ENCODE measurements around the gene GHITM.
"Not testable (repeated sequence)": the region's sequence is repeated elsewhere in the genome, so short reads cannot be mapped to it uniquely, and the experiment has no call there.

The GHITM gene

GRCh38 chr10:84163996-84164395, 24.7 kb downstream of the GHITM start:
- DNase-seq (ENCODE audit: low spot score): no peak
- no peaks in the 10 kb centered on the region for H3K36me3 ChIP-seq (ENCODE audit: low read depth)
- H3K27me3 ChIP-seq (ENCODE audit: insufficient read depth, poor library complexity, severe bottlenecking): no peaks in the 10 kb centered on the region
- TF ChIP-seq, protein P1, sequence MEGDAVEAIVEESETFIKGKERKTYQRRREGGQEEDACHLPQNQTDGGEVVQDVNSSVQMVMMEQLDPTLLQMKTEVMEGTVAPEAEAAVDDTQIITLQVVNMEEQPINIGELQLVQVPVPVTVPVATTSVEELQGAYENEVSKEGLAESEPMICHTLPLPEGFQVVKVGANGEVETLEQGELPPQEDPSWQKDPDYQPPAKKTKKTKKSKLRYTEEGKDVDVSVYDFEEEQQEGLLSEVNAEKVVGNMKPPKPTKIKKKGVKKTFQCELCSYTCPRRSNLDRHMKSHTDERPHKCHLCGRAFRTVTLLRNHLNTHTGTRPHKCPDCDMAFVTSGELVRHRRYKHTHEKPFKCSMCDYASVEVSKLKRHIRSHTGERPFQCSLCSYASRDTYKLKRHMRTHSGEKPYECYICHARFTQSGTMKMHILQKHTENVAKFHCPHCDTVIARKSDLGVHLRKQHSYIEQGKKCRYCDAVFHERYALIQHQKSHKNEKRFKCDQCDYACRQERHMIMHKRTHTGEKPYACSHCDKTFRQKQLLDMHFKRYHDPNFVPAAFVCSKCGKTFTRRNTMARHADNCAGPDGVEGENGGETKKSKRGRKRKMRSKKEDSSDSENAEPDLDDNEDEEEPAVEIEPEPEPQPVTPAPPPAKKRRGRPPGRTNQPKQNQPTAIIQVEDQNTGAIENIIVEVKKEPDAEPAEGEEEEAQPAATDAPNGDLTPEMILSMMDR (IDR thresholded peaks at IDR 0.05; ENCODE audit: poor library complexity, severe bottlenecking): no peak
- no peaks in the 10 kb centered on the region for H3K9me3 ChIP-seq (ENCODE audit: severe bottlenecking)
- ATAC-seq (ENCODE audit: low read depth): no peak
- H3K4me1 ChIP-seq (ENCODE audit: insufficient read depth, poor library complexity, severe bottlenecking): no peaks in the 10 kb centered on the region
- H3K4me3 ChIP-seq (ENCODE audit: severe bottlenecking): no peak overlapping the region
- H3K27ac ChIP-seq (ENCODE audit: poor library complexity, severe bottlenecking): no peak overlapping the region

DNA sequence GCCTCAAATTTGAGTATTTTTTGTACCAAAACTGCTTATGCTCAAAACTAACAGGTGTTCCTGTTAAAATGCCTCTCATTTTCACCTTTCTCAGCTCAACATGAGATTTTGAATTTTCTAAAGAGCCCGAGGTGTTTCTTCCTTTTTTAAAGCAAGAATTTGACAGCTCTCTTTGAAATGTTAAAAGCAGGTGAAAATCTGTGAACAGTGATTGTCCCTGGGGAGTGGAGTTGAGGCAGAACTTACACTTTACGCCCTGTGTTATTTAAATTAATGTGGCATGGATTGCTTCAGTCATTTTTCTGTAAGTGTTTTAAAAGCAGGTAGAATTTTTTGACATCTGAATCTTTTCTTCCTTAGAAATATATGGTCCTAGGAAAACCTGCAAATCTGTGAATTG, 25.1 kb downstream of the GHITM start:
- no peaks in the 10 kb centered on the region for H3K36me3 ChIP-seq (ENCODE audit: low read depth)
- H3K4me1 ChIP-seq (ENCODE audit: insufficient read depth, poor library complexity, severe bottlenecking): no peaks in the 10 kb centered on the region
- no peak overlapping the region for H3K27ac ChIP-seq (ENCODE audit: poor library complexity, severe bottlenecking)
- no peaks in the 10 kb centered on the region for H3K27me3 ChIP-seq (ENCODE audit: insufficient read depth, poor library complexity, severe bottlenecking)
- TF ChIP-seq, protein P1 (IDR thresholded peaks at IDR 0.05; ENCODE audit: poor library complexity, severe bottlenecking): no peak
- ATAC-seq (ENCODE audit: low read depth) (no peak), DNase-seq (ENCODE audit: low spot score) (no peak)
- H3K4me3 ChIP-seq (ENCODE audit: severe bottlenecking): no peak overlapping the region
- no peaks in the 10 kb centered on the region for H3K9me3 ChIP-seq (ENCODE audit: severe bottlenecking)

DNA sequence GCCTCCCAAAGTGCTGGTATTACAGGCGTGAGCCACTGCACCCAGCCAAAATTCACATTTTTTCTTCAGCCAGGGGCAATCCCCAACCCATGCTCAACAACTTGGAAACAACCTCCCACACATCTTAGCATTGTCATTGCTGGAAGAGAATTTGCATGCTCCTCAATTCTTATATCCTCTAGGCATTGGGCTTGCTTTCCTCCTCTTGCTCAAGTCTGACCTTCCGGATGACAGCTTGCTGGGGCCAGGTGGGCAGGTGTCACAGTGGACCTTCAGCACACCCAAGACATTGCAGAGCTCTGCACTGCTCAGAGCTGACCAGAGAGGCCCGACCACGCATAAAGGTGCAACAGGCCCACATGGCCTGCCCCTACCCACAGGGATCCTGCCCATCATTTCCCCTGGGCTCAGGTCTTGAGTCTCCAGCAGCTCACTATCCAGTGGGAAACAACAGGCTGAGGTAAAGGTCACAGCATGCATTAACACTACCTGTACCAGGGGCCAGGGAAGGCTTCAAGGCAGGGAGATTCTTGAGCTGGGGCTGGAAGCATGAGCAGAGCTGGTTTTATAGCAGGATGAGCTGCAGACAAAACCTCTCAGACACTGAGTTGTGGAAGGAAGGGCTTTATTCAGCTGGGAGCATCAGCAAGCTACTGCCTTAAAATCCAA, 27.4 kb downstream of the GHITM start:
- H3K27ac ChIP-seq (ENCODE audit: poor library complexity, severe bottlenecking): no peak overlapping the region
- DNase-seq (ENCODE audit: low spot score) (no peak), ATAC-seq (ENCODE audit: low read depth) (no peak)
- H3K36me3 ChIP-seq (ENCODE audit: low read depth): no peaks in the 10 kb centered on the region
- H3K4me3 ChIP-seq (ENCODE audit: severe bottlenecking): no peak overlapping the region
- H3K4me1 ChIP-seq (ENCODE audit: insufficient read depth, poor library complexity, severe bottlenecking): peaks cover 3% of the 10 kb centered on the region
- H3K9me3 ChIP-seq (ENCODE audit: severe bottlenecking): no peaks in the 10 kb centered on the region
- no peaks in the 10 kb centered on the region for H3K27me3 ChIP-seq (ENCODE audit: insufficient read depth, poor library complexity, severe bottlenecking)
- TF ChIP-seq, protein P1 (IDR thresholded peaks at IDR 0.05; ENCODE audit: poor library complexity, severe bottlenecking): no peak

DNA sequence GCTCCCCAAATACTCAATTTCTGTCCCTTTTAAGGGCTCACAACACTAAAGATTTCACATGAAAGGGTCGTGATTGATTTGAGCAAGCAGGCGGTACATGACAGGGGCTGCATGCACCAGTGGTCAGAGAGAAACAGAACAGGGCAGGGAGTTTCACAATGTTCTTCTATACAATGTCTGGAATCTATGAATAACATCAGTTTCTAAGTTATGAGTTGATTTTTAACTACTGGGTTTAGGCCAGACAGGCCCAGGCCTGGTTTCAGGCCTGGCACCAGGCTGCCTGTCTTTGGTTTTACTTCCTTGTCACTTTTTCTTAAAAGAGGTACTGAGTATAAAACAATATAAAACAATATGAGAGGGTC, 28.0 kb downstream of the GHITM start:
- not testable (repeated sequence) for H3K27me3 ChIP-seq (ENCODE audit: insufficient read depth, poor library complexity, severe bottlenecking); H3K4me3 ChIP-seq (ENCODE audit: severe bottlenecking); DNase-seq (ENCODE audit: low spot score); H3K27ac ChIP-seq (ENCODE audit: poor library complexity, severe bottlenecking); H3K4me1 ChIP-seq (ENCODE audit: insufficient read depth, poor library complexity, severe bottlenecking); ATAC-seq (ENCODE audit: low read depth); H3K9me3 ChIP-seq (ENCODE audit: severe bottlenecking); H3K36me3 ChIP-seq (ENCODE audit: low read depth)

DNA sequence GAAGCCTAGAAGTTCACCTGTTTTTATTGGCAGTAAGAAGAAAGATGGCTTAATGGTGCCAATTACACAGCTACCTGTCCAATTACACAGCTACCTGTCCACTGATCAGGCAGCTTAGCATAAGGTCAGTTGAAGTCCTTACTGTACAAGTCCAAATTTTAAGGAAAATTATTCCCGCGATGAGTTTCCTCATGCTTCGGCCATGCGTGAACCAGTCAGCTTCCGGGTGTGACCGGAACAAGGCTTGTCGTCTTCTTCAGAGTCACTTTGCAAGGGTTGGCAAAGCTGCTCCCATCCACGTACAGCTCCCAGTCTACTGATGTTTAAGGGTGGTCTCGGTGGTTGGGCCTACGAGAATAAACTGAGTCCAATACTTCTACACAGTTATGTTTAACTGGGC, 29.1 kb downstream of the GHITM start:
- H3K9me3 ChIP-seq (ENCODE audit: severe bottlenecking); ATAC-seq (ENCODE audit: low read depth); DNase-seq (ENCODE audit: low spot score); H3K36me3 ChIP-seq (ENCODE audit: low read depth); H3K27me3 ChIP-seq (ENCODE audit: insufficient read depth, poor library complexity, severe bottlenecking); H3K4me3 ChIP-seq (ENCODE audit: severe bottlenecking); H3K27ac ChIP-seq (ENCODE audit: poor library complexity, severe bottlenecking): not testable (repeated sequence)
- H3K4me1 ChIP-seq (ENCODE audit: insufficient read depth, poor library complexity, severe bottlenecking): peaks cover 12% of the 10 kb centered on the region

GRCh38 chr10:84171237-84171636, 31.9 kb downstream of the GHITM start:
- Histone ChIP-seq H3K27ac (ENCODE audit: poor library complexity, severe bottlenecking) (peak overlapping the region; percentile 56), H3K4me1 (ENCODE audit: insufficient read depth, poor library complexity, severe bottlenecking) (peaks cover 12% of the 10 kb centered on the region)
- DNase-seq (ENCODE audit: low spot score); H3K27me3 ChIP-seq (ENCODE audit: insufficient read depth, poor library complexity, severe bottlenecking); H3K4me3 ChIP-seq (ENCODE audit: severe bottlenecking); H3K9me3 ChIP-seq (ENCODE audit: severe bottlenecking); ATAC-seq (ENCODE audit: low read depth); H3K36me3 ChIP-seq (ENCODE audit: low read depth): not testable (repeated sequence)

DNA sequence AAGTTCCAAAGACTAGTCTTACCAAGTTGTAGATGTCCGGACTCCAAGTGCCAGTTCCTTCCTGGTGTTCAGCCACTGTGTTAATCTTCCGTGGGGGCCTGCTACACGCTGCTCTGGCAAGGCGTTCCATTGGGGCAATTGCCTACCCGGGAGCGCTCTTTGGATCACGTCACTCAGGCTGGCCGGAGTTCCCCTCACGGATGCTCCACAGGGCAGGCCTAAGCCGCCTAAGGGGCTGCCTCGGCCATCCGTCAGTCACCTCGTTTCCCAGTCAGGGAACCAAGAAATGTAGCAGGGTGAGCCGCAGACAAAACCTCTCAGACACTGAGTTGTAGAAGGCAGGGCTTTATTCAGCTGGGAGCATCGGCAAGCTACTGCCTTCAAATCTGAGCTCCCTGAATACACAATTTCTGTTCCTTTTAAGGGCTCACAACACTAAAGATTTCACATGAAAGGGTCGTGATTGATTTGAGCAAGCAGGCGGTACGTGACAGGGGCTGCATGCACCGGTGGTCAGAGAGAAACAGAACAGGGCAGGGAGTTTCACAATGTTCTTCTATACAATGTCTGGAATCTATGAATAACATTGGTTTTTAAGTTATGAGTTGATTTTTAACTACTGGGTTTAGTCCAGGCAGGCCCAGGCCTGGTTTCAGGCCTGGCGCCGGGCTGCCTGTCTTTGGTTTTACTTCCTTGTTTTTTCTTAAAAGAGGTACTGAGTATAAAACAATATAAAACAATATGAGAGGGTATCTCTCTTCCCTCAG, 32.6 kb downstream of the GHITM start:
- H3K27me3 ChIP-seq (ENCODE audit: insufficient read depth, poor library complexity, severe bottlenecking); ATAC-seq (ENCODE audit: low read depth); H3K36me3 ChIP-seq (ENCODE audit: low read depth); H3K4me3 ChIP-seq (ENCODE audit: severe bottlenecking); H3K9me3 ChIP-seq (ENCODE audit: severe bottlenecking); DNase-seq (ENCODE audit: low spot score): not testable (repeated sequence)
- H3K4me1 ChIP-seq (ENCODE audit: insufficient read depth, poor library complexity, severe bottlenecking): peaks cover 12% of the 10 kb centered on the region
- peak overlapping the region; percentile 56 for H3K27ac ChIP-seq (ENCODE audit: poor library complexity, severe bottlenecking)
